Activated naive CD4-positive, alpha-beta T cell treated with Interleukin-2 at 50 U/mL for 16 hours (primary cell): ENCODE measurements around the gene RPS6KA1.
"Not testable (repeated sequence)": the region's sequence is repeated elsewhere in the genome, so short reads cannot be mapped to it uniquely, and the experiment has no call there.

Experiments used
- DNase-seq: peaks from one replicate; pipeline ENCODE4 v3.0.0-alpha.2; 2020

The RPS6KA1 gene

GRCh38 chr1:26556111-26556510 lies 26.6 kb downstream of the RPS6KA1 start:
- no peak for DNase-seq

DNA sequence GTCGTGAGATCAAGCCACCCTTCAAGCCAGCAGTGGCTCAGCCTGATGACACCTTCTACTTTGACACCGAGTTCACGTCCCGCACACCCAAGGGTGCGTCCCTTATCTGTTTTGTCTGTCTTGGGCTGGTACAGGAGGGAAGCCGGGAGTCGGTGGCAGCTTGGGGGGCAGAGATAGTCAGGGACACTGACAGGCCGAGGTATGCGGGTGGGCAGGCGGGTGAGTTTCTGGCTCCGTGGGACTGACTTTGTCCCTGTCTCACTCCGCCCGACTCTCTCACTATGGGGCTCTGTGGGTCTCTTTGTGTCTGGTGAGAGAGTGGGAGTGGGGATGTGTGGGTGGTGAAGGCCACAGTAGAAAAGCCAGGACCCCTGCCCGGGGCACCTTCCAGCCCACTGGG lies 27.4 kb downstream of the RPS6KA1 start:
- DNase-seq: no peak

DNA sequence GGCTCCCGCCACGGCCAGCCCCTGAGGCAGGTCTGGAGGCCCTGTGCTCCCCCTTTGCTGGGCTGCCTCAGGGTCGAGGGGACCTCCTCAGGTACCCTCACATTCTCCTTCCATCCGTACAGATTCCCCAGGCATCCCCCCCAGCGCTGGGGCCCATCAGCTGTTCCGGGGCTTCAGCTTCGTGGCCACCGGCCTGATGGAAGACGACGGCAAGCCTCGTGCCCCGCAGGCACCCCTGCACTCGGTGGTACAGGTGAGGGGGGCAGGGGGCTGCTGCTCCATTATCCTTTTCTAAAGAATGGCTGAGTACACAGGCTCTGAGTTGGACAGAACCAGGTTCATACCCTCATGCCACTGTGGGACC lies 29.1 kb downstream of the RPS6KA1 start:
- DNase-seq: no peak

- no peak for DNase-seq
Observed at GRCh38 chr1:26560403-26560780, 30.8 kb downstream of the RPS6KA1 start.

- DNase-seq: no peak
Observed at GRCh38 chr1:26570287-26570686, 40.7 kb downstream of the RPS6KA1 start.

DNA sequence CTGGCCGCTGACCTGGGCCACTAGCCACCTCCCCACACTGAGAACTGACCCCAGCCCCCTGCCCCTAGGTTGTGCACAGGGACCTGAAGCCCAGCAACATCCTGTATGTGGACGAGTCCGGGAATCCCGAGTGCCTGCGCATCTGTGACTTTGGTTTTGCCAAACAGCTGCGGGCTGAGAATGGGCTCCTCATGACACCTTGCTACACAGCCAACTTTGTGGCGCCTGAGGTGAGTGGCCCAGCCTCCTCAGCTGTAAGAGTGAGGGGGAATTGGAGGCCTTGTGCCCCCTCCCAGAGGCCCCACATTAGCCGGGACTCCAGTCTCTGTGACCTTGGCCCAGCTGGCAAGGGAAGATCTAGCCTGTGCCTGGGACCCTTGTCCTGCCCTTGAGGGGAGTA lies 41.8 kb downstream of the RPS6KA1 start:
- DNase-seq: no peak

- DNase-seq: no peak
Observed at GRCh38 chr1:26574018-26574417, 44.5 kb downstream of the RPS6KA1 start.

DNA sequence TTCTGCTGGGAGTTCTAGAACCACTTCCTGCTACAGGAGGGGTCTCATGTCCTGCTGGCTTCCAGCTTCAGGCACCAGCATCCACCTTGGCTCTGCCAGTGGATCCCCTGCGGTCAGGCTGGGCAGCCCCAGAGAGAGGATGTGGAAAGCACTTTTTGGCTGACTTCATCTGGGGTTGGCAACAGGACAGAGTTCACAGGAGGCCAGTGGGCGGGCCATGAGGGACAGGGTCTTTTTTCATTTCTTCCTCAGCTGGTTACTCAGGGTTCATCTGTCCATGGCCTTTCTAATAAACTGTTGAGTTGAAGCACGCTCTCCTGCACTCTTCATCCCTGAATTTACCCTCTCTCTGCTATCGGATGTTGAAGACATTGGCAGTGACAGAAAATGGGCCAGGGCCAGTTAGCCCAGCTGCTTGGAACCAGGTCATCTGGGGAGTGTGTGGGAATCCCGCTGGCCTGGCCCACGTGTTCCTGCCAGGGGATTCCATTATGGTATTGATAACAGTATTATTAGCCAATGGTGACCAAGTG lies 45.2 kb downstream of the RPS6KA1 start:
- no peak for DNase-seq

GRCh38 chr1:26575348-26575747 lies 45.8 kb downstream of the RPS6KA1 start:
- no peak for DNase-seq

DNA sequence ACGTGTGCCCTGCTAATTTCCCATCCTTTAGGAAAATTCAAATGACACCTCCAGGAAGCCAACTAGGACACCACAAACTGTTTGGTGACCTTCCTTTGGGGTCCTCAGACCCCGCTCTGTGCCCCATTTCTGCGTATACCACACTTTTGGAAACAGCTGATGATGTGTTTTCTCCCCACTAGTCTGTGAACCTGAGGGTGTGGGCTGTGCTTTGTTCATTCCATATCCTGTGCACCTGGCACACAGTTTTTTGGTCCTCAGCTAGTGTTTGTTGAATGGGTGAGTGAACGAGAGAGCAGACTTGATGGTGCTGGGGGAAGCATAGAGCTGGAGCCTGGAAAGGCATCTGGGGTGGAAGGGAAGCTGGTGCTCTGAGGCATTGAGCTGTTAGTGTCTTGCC lies 48.6 kb downstream of the RPS6KA1 start:
- no peak for DNase-seq

GRCh38 chr1:26579681-26580111 lies 50.1 kb downstream of the RPS6KA1 start:
- DNase-seq: no peak

GRCh38 chr1:26580116-26580515 lies 50.6 kb downstream of the RPS6KA1 start:
- peak; percentile 35 for DNase-seq

- DNase-seq: no peak
Observed at GRCh38 chr1:26581287-26581651, 51.7 kb downstream of the RPS6KA1 start.

DNA sequence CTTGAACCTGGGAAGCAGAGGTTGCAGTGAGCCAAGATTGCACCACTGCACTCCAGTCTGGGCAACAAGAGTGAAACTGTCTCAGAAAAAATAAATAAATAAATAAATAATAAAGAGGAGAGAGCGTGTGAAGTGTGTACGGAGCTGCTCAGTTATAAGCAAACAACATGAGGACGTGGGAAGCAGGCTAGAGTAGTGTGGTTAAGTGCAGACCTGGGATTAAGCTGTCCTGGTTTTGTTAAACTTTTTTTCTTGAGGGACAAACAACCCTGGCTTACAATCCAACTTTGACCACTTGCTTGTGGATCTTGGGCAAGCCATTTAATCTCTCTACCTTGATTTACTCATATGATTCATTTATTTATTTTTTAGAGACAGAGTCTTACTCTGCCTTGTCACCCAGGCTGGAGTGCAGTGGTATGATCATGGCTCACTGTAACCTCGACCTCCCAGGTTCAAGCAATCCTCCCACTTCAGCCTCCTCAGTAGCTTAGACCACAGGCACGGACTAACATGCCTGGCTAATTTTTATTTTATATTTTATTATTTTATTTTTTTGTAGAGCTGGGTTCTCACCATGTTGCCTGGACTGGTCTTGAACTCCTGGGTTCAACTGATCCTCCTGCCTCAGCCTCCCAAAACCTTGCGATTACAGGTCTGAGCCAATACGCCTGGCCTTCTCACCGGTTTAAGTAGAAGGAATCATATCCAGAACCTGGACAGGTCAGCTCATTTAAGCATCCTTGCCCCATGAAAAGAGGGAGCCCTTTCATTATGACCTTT lies 52.7 kb downstream of the RPS6KA1 start:
- no peak for DNase-seq

- DNase-seq: peak; percentile 86
Observed at GRCh38 chr1:26582836-26583460, 53.4 kb downstream of the RPS6KA1 start.

DNA sequence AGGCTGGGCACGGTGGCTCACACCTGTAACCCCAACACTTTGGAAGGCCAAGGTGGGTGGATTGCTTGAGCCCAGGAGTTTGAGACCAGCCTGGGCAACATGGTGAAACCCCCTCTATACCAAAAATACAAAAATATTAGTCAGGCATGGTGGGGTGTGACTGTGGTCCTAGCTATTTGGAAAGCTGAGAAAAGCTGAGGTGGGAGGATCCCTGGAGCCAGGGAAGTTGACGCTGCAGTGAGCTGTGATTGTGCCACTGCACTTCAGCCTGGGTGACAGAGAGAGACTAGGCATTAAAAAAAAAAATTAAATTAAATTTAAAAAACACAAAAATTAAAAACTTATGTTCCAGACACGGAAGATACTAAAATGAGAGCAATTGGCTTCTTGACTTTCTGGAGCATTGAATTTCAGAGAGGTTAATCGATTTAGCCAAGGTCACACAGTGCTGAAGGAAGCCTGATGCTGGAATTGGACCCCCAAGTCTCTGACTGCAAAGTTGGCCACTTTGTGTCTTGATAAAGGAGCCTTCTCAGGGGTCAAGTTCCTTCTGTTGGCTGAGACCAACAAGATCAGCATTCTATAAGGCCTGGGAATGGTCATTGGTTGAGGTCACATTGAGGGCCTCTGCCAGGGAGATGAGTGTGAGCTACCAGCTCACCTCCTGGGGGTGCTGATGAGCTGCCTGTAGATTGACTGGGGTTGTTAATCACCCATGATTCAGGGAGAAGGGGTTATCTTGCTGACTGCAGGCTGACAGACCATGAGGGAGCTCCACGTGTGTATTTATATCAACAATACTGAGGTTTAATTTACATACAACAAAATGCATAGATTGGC lies 54.3 kb downstream of the RPS6KA1 start:
- DNase-seq: peak; percentile 46

- DNase-seq: not testable (repeated sequence)
Observed at GRCh38 chr1:26584588-26584987, 55.0 kb downstream of the RPS6KA1 start.

DNA sequence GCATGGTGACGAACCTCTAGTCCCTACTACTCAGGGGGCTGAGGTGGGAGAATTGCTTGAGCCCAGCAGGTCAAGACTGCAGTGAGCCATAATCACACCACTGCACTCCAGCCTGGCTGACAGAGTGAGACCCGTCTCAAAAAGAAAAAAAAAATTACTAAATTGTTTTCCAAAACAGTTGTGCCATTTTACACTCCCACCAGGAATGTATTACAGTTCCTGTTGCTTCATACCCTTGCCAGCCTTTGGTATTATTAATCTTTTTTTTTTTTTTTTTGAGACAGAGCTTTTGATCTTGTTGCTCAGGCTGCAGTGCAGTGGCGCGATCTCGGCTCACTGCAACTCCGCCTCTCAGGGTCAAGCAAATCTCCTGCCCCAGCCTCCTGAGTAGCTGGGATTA lies 55.9 kb downstream of the RPS6KA1 start:
- no peak for DNase-seq

DNA sequence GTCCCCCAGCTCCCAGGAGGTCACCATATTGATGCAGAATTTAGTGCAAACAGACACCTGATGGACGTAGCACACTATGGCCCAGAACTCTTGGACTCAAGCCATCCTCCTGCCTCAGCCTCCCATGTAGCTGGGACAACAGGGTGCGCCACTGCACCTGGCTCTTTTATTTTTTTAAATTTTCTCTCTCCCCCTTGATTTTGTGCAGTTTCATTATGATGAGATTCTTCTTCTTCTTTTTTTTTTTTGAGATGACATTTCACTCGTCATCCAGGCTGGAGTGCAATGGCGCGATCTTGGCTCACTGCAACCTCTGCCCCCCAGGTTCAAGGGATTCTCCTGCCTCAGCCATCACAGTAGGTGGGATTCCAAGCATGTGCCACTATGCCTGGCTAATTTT lies 63.8 kb downstream of the RPS6KA1 start:
- no peak for DNase-seq

DNA sequence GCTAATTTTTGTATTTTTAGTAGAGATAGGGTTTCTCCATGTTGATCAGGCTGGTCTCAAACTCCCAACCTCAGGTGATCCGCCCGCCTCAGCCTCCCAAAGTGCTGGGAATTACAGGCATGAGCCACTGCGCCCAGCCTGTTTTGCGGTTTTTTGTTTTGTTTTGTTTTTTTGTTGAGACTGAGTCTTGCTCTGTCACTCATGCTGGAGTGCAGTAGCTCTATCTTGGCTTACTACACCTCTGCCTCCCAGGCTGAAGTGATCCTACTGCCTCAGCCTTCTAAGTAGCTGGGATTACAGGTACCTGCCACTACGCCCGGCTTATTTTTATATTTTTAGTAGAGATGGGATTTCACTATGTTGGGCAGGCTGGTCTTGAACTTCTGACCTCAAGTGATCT lies 65.0 kb downstream of the RPS6KA1 start:
- not testable (repeated sequence) for DNase-seq

DNA sequence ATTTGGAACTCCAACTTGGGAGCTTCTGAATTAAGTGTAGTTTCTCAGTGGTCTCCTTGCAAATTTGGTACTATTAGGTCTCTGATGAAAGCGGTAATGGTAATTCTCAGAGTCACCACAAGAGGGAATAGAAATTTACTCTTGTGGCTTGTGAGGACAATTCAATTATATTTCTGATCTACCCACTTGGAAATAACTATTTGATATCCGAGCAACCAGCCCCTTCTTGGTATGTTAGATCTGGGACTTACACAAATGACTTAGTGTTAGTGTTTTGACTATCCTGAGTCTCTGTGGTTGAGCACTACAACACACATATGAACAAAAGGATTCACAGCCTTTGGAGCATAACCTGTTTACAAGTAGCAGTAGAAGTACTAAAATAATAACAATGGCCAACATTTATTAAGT lies 68.1 kb downstream of the RPS6KA1 start:
- DNase-seq: no peak

- DNase-seq: no peak
Observed at GRCh38 chr1:26598890-26599289, 69.3 kb downstream of the RPS6KA1 start.

- no peak for DNase-seq
Observed at GRCh38 chr1:26602378-26602959, 72.9 kb downstream of the RPS6KA1 start.
